ENCODE measurements around the gene SPC25.
"Not testable (repeated sequence)": the region's sequence is repeated elsewhere in the genome, so short reads cannot be mapped to it uniquely, and the experiment has no call there.

- not testable (repeated sequence) for TF ChIP-seq CTCF (IDR thresholded peaks at IDR 0.05); POLR2AphosphoS5 (IDR thresholded peaks at IDR 0.05); EP300 (IDR thresholded peaks at IDR 0.05; ENCODE audit: low read depth)
These were observed 8.1 kb downstream of the SPC25 start for GRCh38 chr2:168882163-168882562.

Data from transverse colon (tissue), 4 donors.